ENCODE measurements around the gene MAMLD1.

The MAMLD1 gene

DNA sequence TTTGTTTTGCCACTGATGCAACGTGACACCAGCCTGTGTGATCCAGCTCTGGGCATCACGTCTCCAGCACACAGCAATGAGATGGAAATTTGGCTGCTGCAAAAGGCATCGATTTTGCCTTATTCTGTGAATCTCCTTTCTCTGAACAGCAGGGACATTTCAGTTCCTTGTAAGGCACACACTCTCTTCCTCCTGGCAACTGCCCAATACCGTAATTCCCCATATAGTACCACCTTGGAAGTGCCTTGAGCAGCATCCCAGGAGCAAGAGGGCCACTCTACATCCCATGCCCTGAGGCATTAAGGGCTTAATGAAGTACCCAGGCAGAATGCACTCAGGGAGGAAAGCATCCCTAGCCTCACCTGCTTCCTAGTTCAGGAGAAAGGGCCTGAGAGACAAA, 10.5 kb upstream of the MAMLD1 start:
- no peak for DNase-seq (ENCODE audit: low read depth in 2 of 2)

- no peak for DNase-seq (ENCODE audit: low read depth in 2 of 2)
Observed at GRCh38 chrX:150355913-150356312, 7.2 kb upstream of the MAMLD1 start.

- no peak for DNase-seq (ENCODE audit: low read depth in 2 of 2)
Observed at GRCh38 chrX:150357790-150358189, 5.3 kb upstream of the MAMLD1 start.

- DNase-seq (ENCODE audit: low read depth in 2 of 2) = no peak
Observed at GRCh38 chrX:150358651-150359050, 4.5 kb upstream of the MAMLD1 start.

DNA sequence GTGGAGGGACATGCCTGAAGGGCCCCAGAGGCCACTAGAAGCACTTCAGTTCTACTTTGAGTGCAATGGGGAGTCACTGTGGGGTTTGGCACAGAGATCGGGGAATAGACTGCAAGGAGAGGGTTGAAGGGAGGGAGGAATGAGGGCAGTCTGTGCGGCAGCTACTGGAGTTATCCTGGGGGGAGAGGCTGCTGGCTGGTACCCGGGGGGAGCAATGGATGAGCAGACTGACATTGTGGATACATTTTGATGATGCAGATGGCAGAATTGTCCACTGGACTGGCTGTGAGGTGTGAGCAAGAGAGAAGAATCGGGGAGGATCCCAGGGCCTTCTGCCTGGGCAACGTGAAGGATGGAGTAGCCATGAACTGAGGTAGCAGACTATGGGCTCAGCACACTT, 2.8 kb upstream of the MAMLD1 start:
- no peak for DNase-seq (ENCODE audit: low read depth in 2 of 2)

GRCh38 chrX:150361070-150361776, 1.9 kb upstream of the MAMLD1 start:
- no peak for DNase-seq (ENCODE audit: low read depth in 2 of 2)

GRCh38 chrX:150361777-150362351, 1.3 kb upstream of the MAMLD1 start:
- DNase-seq (ENCODE audit: low read depth in 2 of 2) = no peak

DNA sequence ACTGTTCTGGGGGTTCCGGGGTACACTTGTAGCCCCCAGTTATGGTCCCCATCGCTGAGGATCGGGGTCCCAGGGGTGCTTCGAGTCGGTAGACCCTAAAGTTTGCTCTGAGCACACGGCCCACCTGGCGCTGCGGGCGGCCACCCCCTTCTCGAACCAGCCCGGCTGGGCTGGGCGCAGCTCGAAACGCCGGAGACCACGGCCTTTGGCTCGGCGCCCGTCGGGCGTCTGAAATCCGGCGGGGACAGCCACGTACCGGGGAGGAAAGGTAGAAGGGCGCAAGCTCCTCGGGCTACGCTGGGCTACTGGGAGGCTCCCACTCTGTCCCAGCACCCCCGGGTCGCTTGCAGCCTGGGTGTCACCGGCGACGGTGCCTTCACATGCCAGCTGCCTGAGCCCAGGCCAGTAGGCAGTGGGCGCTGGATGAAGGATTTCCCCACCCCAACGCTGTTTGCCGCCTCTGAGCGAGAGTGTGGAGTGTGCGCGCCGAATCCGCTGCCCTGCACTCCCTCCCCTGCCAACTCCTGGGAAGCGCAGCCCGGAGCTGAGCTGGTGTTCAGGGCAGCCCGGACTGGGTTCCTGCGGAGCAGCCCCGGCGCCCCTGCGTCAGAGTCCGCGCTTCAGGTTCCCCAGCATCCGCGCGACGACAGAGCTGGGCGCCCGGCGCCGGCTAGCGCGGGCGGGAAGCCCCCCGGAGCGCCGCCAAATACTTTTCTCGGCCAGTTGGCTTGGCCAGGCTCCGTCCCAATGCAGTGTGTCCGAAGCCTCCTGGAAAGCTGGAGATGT, 637 bp downstream of the MAMLD1 start:
- no peak for DNase-seq (ENCODE audit: low read depth in 2 of 2)

GRCh38 chrX:150364347-150365050, 1.4 kb downstream of the MAMLD1 start:
- no peak for DNase-seq (ENCODE audit: low read depth in 2 of 2)

- no peak for DNase-seq (ENCODE audit: low read depth in 2 of 2)
Observed at GRCh38 chrX:150365051-150365989, 2.2 kb downstream of the MAMLD1 start.

GRCh38 chrX:150365990-150366911, 3.1 kb downstream of the MAMLD1 start:
- no peak for DNase-seq (ENCODE audit: low read depth in 2 of 2)

GRCh38 chrX:150366951-150367545, 3.9 kb downstream of the MAMLD1 start:
- no peak for DNase-seq (ENCODE audit: low read depth in 2 of 2)

GRCh38 chrX:150370589-150371312, 7.6 kb downstream of the MAMLD1 start:
- DNase-seq (ENCODE audit: low read depth in 2 of 2) = no peak

- DNase-seq (ENCODE audit: low read depth in 2 of 2) = no peak
Observed at GRCh38 chrX:150371877-150372276, 8.8 kb downstream of the MAMLD1 start.

GRCh38 chrX:150372280-150372679, 9.2 kb downstream of the MAMLD1 start:
- no peak for DNase-seq (ENCODE audit: low read depth in 2 of 2)

- DNase-seq (ENCODE audit: low read depth in 2 of 2) = no peak
Observed at GRCh38 chrX:150372756-150373155, 9.6 kb downstream of the MAMLD1 start.

DNA sequence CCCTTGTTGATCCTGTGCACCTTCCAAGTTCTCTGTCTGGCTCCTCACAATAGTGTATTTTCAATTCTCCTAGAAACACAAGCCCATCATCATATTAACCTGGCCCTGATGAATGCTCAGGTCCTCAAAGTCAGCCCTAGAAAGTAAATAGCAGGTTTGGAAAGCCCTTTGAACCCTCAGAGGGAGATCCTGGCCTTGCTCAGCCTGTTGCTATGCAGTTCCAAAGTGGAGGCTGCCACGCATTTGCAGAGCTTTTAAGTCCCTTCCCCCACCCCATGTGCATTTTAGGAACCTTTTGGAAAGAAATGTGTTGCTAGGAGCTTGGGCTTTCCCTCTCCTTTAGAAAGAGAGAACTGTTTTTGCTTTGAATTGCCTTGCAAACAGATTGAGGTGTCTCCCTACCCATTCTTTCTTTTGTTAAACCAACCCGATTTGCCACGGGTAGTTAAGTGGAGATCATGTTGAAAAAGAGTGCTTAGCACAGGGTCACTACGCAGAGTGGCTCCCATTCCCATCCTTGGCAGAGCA, 12.2 kb downstream of the MAMLD1 start:
- no peak for DNase-seq (ENCODE audit: low read depth in 2 of 2)

DNA sequence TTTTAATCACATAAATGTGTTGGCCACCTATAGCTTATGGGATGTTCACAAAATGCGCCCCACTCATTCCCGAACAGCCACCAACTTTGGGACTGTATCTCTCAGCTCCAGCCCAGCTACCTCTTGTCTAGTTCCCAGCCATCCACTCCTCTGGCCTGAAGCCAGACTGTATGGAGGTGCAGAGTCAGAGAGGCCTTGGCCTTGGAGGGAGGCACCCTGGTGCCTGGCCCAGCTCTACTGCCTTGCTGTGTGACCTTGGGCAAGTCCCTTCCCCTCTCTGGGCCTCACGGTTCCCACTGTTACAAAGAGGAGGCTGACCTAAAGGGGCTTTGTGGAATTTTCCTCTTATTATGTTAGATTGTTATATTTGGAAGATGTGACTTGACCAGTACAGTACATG, 13.9 kb downstream of the MAMLD1 start:
- DNase-seq (ENCODE audit: low read depth in 2 of 2) = no peak

GRCh38 chrX:150405006-150405405, 41.9 kb downstream of the MAMLD1 start:
- no peak for DNase-seq (ENCODE audit: low read depth in 2 of 2)
